ENCODE data around the gene ACSS3. TPM values are rescaled to one million over a fixed set of nuclear protein-coding genes. Genes with fewer than 3 reads are reported as not detected.

The ACSS3 gene
- total RNA-seq, 6 experiments from 2014 or later: 39.7 to 112 (median 56.5) TPM

DNA sequence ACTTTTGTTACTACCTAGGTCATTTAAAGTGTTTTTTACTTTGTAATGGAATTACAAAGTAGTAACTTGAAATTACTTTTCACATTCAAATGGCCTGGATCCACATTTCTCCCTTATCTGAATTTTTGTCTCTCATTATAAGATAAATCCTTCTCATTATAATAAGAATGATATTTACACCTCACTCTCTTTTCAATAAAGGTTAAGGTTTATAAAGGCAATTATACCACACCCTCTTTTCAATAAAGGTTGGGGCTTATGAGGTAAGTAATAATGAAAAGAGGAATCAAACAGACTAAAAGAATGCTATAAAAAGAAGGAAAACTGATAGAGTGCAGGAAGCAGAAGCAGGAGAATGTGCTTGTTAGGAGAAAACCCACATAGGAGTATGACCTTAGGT is 210.8 kb downstream of the ACSS3 start:
- Histone ChIP-seq H3K27me3 (no peaks in the 10 kb centered on the region), H3K9me3 (no peaks in the 10 kb centered on the region), H3K4me1 (no peaks in the 10 kb centered on the region), H3K27ac (no peak overlapping the region), H3K36me3 (no peaks in the 10 kb centered on the region), H3K4me3 (no peak overlapping the region)
- no peak for TF ChIP-seq POLR2A (IDR thresholded peaks at IDR 0.05)
- no peak for TF ChIP-seq CTCF (IDR thresholded peaks at IDR 0.05)
- intact Hi-C loops (cut with DNase I): no loop called here
- DNase-seq: no peak
- ATAC-seq: no peak

DNA sequence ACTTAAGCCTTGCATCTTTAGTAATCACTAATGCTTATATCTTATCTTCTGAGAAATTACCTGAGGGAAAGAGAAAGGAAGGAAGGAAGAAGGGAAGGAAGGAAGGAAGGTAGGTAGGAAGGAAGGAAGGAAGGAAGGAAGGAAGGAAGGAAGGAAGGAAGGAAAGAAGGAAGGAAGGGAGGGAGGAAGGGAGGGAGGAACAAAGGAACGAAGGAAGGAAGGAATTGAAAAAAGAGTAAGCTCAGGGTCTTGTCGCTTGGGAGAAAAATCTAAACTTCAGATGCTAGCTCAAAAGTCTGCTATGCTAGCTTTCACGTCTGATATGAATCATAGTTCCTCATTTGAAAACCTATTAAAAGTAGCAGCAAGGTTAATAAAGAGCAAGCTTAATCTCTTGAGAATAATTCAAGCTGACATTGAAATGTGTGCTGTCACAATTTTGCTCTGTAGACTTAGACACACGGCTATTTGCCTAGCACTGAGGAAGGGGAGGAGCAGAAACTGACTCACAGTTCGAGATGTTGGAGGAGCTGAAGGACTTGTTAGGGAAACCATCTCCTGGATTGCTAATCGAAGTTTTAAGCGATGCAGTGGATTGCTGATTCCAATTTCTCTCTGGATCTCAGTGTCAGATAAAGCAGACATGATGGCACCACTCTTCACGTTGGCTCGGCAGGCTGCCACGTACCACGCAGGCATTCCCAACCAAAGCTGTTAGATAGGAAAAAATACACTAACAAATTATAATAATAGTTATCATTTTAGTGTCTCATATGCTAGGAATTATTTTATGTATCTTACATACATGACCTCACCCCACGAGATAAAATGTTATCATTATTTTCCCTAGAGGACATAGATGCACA is 216.7 kb downstream of the ACSS3 start:
- ATAC-seq (no peak), DNase-seq (no peak)
- WGBS (ENCODE audit: insufficient coverage, low coverage, low lambda C conversion rate, missing lambda C conversion rate): 56% methylated on average over 12 of the region's 12 CpGs
- H3K36me3 ChIP-seq: no peaks in the 10 kb centered on the region
- TF ChIP-seq CTCF (IDR thresholded peaks at IDR 0.05) (no peak), POLR2A (IDR thresholded peaks at IDR 0.05) (no peak)
- intact Hi-C loops (cut with DNase I): no loop called here
- H3K4me1 ChIP-seq: no peaks in the 10 kb centered on the region
- no peak overlapping the region for H3K4me3 ChIP-seq
- no peaks in the 10 kb centered on the region for H3K9me3 ChIP-seq
- no peaks in the 10 kb centered on the region for H3K27me3 ChIP-seq
- H3K27ac ChIP-seq: no peak overlapping the region

DNA sequence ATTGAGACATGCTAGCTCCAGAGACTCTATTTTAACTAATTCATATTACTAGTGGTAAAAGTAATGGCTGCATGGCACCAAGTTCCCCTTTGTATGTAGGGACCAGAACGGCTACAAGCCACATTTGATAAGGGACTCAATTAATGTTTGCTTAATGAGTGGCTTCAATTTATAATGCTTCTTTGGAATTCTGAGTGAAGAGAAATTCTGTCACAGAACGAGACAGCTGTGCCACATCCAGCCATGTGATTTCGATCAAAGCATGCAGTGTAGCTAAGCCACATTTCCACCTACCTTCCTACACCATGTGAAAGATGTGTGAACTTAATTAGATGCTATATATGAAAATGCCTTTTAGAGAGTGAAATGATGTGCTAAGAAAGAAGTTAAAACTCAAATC is 217.4 kb downstream of the ACSS3 start:
- no peaks in the 10 kb centered on the region for H3K27me3 ChIP-seq
- WGBS (ENCODE audit: insufficient coverage, low coverage, low lambda C conversion rate, missing lambda C conversion rate): 57% methylated on average over 3 of the region's 3 CpGs
- H3K4me3 ChIP-seq: no peak overlapping the region
- no peaks in the 10 kb centered on the region for H3K9me3 ChIP-seq
- DNase-seq (no peak), ATAC-seq (no peak)
- H3K27ac ChIP-seq: no peak overlapping the region
- H3K36me3 ChIP-seq: no peaks in the 10 kb centered on the region
- H3K4me1 ChIP-seq: no peaks in the 10 kb centered on the region
- no peak for TF ChIP-seq POLR2A (IDR thresholded peaks at IDR 0.05)
- no peak for TF ChIP-seq CTCF (IDR thresholded peaks at IDR 0.05)
- intact Hi-C loops (cut with DNase I): no loop called here

DNA sequence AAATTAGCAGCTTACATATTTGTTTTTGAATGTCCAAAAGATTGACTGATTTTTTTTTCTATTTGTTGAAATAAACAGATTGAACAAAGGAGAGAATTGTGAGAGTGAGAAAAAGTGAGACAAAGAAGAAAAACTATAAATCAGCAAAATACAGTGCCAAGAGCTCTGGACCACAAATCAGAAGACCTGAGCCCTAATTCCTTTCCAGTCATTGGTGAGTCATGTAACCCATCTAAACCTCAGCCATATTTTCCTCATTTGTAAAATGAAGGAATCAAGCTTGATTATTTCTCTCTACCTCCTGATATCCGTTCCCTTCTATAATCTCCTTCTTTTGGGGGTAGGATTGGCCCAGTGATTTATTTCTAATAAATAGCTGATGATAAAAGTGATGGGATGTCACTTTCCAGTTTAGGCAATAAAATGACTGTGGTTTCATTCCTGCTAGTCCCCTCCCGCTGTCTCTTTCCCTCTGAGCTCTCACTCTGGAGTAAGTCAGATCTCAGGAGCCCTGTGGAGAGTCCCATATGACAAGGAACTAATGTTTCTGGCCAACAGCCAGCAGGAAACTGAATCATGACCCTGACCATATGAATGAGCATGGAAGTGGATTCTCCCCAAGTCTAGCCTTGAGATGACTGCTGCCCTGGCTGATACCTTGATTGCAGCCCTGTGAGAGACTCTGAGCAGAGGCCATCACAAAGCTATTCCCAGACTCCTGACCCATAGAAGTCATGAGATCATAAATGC is 218.9 kb downstream of the ACSS3 start:
- Histone ChIP-seq H3K36me3 (no peaks in the 10 kb centered on the region), H3K9me3 (no peaks in the 10 kb centered on the region), H3K27me3 (no peaks in the 10 kb centered on the region), H3K4me1 (no peaks in the 10 kb centered on the region), H3K4me3 (no peak overlapping the region), H3K27ac (no peak overlapping the region)
- intact Hi-C loops (cut with DNase I): no loop called here
- WGBS (ENCODE audit: insufficient coverage, low coverage, low lambda C conversion rate, missing lambda C conversion rate): 41% methylated on average over 2 of the region's 2 CpGs
- ATAC-seq (no peak), DNase-seq (no peak)
- no peak for TF ChIP-seq POLR2A (IDR thresholded peaks at IDR 0.05)

GRCh38 chr12:81297601-81298000 is 219.7 kb downstream of the ACSS3 start:
- Histone ChIP-seq H3K4me1 (no peaks in the 10 kb centered on the region), H3K36me3 (no peaks in the 10 kb centered on the region), H3K4me3 (no peak overlapping the region), H3K9me3 (no peaks in the 10 kb centered on the region), H3K27ac (no peak overlapping the region), H3K27me3 (no peaks in the 10 kb centered on the region)
- DNase-seq (no peak), ATAC-seq (no peak)
- intact Hi-C loops (cut with DNase I): no loop called here
- no peak for TF ChIP-seq CTCF (IDR thresholded peaks at IDR 0.05)
- TF ChIP-seq POLR2A (IDR thresholded peaks at IDR 0.05): no peak
- 68% methylated on average over 3 of the region's 3 CpGs for WGBS (ENCODE audit: insufficient coverage, low coverage, low lambda C conversion rate, missing lambda C conversion rate)
